Naive thymus-derived CD8-positive, alpha-beta T cell (primary cell): ENCODE measurements around the gene APOL2. TPM values are rescaled to one million over a fixed set of nuclear protein-coding genes. Genes with fewer than 3 reads are reported as not detected.

Experiments used
- ATAC-seq, 2 donors: fragments of 150-1000 bp; cut with Tn5 transposase in 1 of 2; sonication (Bioruptor Pico), chemical (Tn5 transposase) in 1 of 2; 1 replicate in 1 of 2; 2 replicates in 1 of 2; pipeline ENCODE4 v1.10.0; 2021; ENCODE audit warnings: mild to moderate bottlenecking in 2 of 2, moderate library complexity in 2 of 2
- POLR2A ChIA-PET: fragments of 350-600 bp; sonication (Branson Sonifier 250); formaldehyde crosslinking; loops from one replicate; lab custom pipeline; 2021; ENCODE audit warnings: antibody characterized with exemption; lab: Charles Lee
- DNase-seq, 10 donors: peaks; one replicate each; pipeline versions ENCODE4 v3.0.0 to v3.0.0-alpha.2; 2020 to 2022
- H3K27ac Mint-ChIP-seq, 10 donors: one replicate each; pipeline ENCODE4 v1.8.0; 2020 to 2022; ENCODE audit warnings: mild to moderate bottlenecking in 10 of 10, mixed read lengths in 10 of 10, moderate library complexity in 4 of 10, inconsistent platforms in 1 of 10
- H3K27me3 Mint-ChIP-seq, 5 donors: one replicate each; pipeline ENCODE4 v1.8.0; 2021 to 2022; ENCODE audit warnings: mixed read lengths in 5 of 5
- H3K36me3 Mint-ChIP-seq, 3 donors: one replicate each; pipeline ENCODE4 v1.8.0; 2020 to 2022; ENCODE audit warnings: mixed read lengths in 3 of 3, mild to moderate bottlenecking in 2 of 3, inconsistent platforms in 1 of 3
- H3K4me1 Mint-ChIP-seq, 4 donors: one replicate each; pipeline ENCODE4 v1.8.0; 2021 to 2022; ENCODE audit warnings: mixed read lengths in 4 of 4
- H3K4me3 Mint-ChIP-seq, 10 donors: one replicate each; pipeline ENCODE4 v1.8.0; 2020 to 2022; ENCODE audit warnings: mild to moderate bottlenecking in 10 of 10, mixed read lengths in 10 of 10, moderate library complexity in 6 of 10, inconsistent platforms in 1 of 10
- H3K9me3 Mint-ChIP-seq, 9 donors: one replicate each; pipeline ENCODE4 v1.8.0; 2020 to 2022; ENCODE audit warnings: mixed read lengths in 9 of 9, mild to moderate bottlenecking in 3 of 9, inconsistent platforms in 1 of 9, moderate library complexity in 1 of 9
- polyA plus RNA-seq, 3 donors: library from polyadenylated mRNA; unstranded; fragments of 300-500 nt; fragmentation: Illumina TruSeq; gene quantifications; one replicate each; pipeline ENCODE4 v1.2.3, GENCODE V29; 2021
- total RNA-seq, 8 experiments: library from RNA in 2 of 8; stranded (reverse) in 2 of 8; gene quantifications; one replicate each; pipeline ENCODE4 v1.2.3 and lab custom pipeline; 2021 to 2026

The APOL2 gene
- total and polyA plus RNA-seq, 5 experiments from 2014 or later, result 11.7 to 64.1 (median 16.4) TPM

GRCh38 chr22:36226189-36226588, 13.1 kb downstream of the APOL2 start:
- Mint-ChIP-seq H3K27me3 (peaks cover 0 to 2% (median 0%) of the 10 kb centered on the region in 5 donors), H3K9me3 (no peaks in the 10 kb centered on the region), H3K4me1 (peaks cover 3 to 11% (median 5%) of the 10 kb centered on the region in 4 donors), H3K36me3 (peaks cover 0 to 36% (median 19%) of the 10 kb centered on the region in 3 donors), H3K4me3 (no peak overlapping the region), H3K27ac (peak overlapping the region in 2 of 10 donors; percentile 23 to 39)
- no peak for ATAC-seq
- no peak for DNase-seq
- POLR2A ChIA-PET, result no interaction called here

GRCh38 chr22:36225333-36225922, 13.9 kb downstream of the APOL2 start:
- peaks cover 0 to 29% (median 13%) of the 10 kb centered on the region in 3 donors for H3K36me3 Mint-ChIP-seq
- H3K27ac Mint-ChIP-seq, result peak overlapping the region in 2 of 10 donors; percentile 39 to 65
- no peak for DNase-seq
- no peak for ATAC-seq
- no peaks in the 10 kb centered on the region for H3K9me3 Mint-ChIP-seq
- no peak overlapping the region for H3K4me3 Mint-ChIP-seq
- peaks cover 0 to 2% (median 0%) of the 10 kb centered on the region in 5 donors for H3K27me3 Mint-ChIP-seq
- POLR2A ChIA-PET, result interaction anchor here (1.0 kb wide), 1 partner anchor 10 kb away, joined by 3 read pairs; no protein-coding TSS in a partner anchor
- H3K4me1 Mint-ChIP-seq, result peaks cover 3 to 11% (median 5%) of the 10 kb centered on the region in 4 donors

GRCh38 chr22:36224245-36224644, 15.1 kb downstream of the APOL2 start:
- peak overlapping the region in 1 of 10 donors; percentile 30 for H3K27ac Mint-ChIP-seq
- POLR2A ChIA-PET, result interaction anchor here (1.0 kb wide), 1 partner anchor 9 kb away, joined by 3 read pairs; no protein-coding TSS in a partner anchor
- DNase-seq (no peak), ATAC-seq (no peak)
- H3K4me3 Mint-ChIP-seq, result no peak overlapping the region
- no peaks in the 10 kb centered on the region for H3K9me3 Mint-ChIP-seq
- peaks cover 0 to 2% (median 0%) of the 10 kb centered on the region in 5 donors for H3K27me3 Mint-ChIP-seq
- peaks cover 0 to 20% (median 11%) of the 10 kb centered on the region in 3 donors for H3K36me3 Mint-ChIP-seq
- peaks cover 4 to 11% (median 5%) of the 10 kb centered on the region in 4 donors for H3K4me1 Mint-ChIP-seq

GRCh38 chr22:36223504-36223903, 15.8 kb downstream of the APOL2 start:
- POLR2A ChIA-PET, result no interaction called here
- ATAC-seq, result no peak
- H3K9me3 Mint-ChIP-seq, result no peaks in the 10 kb centered on the region
- H3K4me3 Mint-ChIP-seq, result no peak overlapping the region
- peak overlapping the region in 1 of 10 donors; percentile 53 for H3K27ac Mint-ChIP-seq
- H3K4me1 Mint-ChIP-seq, result peaks cover 4 to 11% (median 6%) of the 10 kb centered on the region in 4 donors
- no peak for DNase-seq
- H3K27me3 Mint-ChIP-seq, result peaks cover 0 to 2% (median 0%) of the 10 kb centered on the region in 5 donors
- peaks cover 0 to 12% (median 11%) of the 10 kb centered on the region in 3 donors for H3K36me3 Mint-ChIP-seq

GRCh38 chr22:36222887-36223450, 16.4 kb downstream of the APOL2 start:
- peak overlapping the region in 1 of 10 donors; percentile 46 for H3K4me3 Mint-ChIP-seq
- POLR2A ChIA-PET, result no interaction called here
- ATAC-seq (no peak), DNase-seq (no peak)
- peaks cover 4 to 11% (median 7%) of the 10 kb centered on the region in 4 donors for H3K4me1 Mint-ChIP-seq
- peaks cover 0 to 8% (median 8%) of the 10 kb centered on the region in 3 donors for H3K36me3 Mint-ChIP-seq
- no peaks in the 10 kb centered on the region for H3K9me3 Mint-ChIP-seq
- H3K27me3 Mint-ChIP-seq, result peaks cover 0 to 2% (median 2%) of the 10 kb centered on the region in 5 donors
- H3K27ac Mint-ChIP-seq, result peak overlapping the region in 2 of 10 donors; percentile 53

- H3K27ac Mint-ChIP-seq, result peak overlapping the region in 4 of 10 donors; percentile 36 to 84 (median 70)
- POLR2A ChIA-PET, result no interaction called here
- H3K4me1 Mint-ChIP-seq, result peaks cover 4 to 11% (median 7%) of the 10 kb centered on the region in 4 donors
- H3K4me3 Mint-ChIP-seq, result peak overlapping the region in 8 of 10 donors; percentile 49 to 75 (median 65)
- no peaks in the 10 kb centered on the region for H3K9me3 Mint-ChIP-seq
- peaks cover 0 to 3% (median 2%) of the 10 kb centered on the region in 5 donors for H3K27me3 Mint-ChIP-seq
- ATAC-seq (peak; percentile 93 to 95), DNase-seq (peak in 8 of 10 donors; percentile 28 to 50 (median 36))
- H3K36me3 Mint-ChIP-seq, result no peaks in the 10 kb centered on the region
Measured at GRCh38 chr22:36221799-36222751, 17.3 kb downstream of the APOL2 start.

- H3K27ac Mint-ChIP-seq, result no peak overlapping the region
- no peaks in the 10 kb centered on the region for H3K9me3 Mint-ChIP-seq
- H3K36me3 Mint-ChIP-seq, result no peaks in the 10 kb centered on the region
- peaks cover 4 to 11% (median 7%) of the 10 kb centered on the region in 4 donors for H3K4me1 Mint-ChIP-seq
- POLR2A ChIA-PET, result no interaction called here
- no peak overlapping the region for H3K4me3 Mint-ChIP-seq
- no peak for ATAC-seq
- DNase-seq, result no peak
- H3K27me3 Mint-ChIP-seq, result peaks cover 0 to 5% (median 3%) of the 10 kb centered on the region in 5 donors
Measured at GRCh38 chr22:36220451-36220921, 18.8 kb downstream of the APOL2 start.

- no peak overlapping the region for H3K27ac Mint-ChIP-seq
Measured at GRCh38 chr22:36218648-36219193, 20.6 kb downstream of the APOL2 start.

GRCh38 chr22:36215981-36216380, 23.3 kb downstream of the APOL2 start:
- H3K4me3 Mint-ChIP-seq, result no peak overlapping the region
- POLR2A ChIA-PET, result interaction anchor here (1.0 kb wide), 1 partner anchor 9 kb away, joined by 3 read pairs; no protein-coding TSS in a partner anchor
- H3K36me3 Mint-ChIP-seq, result no peaks in the 10 kb centered on the region
- DNase-seq (no peak), ATAC-seq (no peak)
- peak overlapping the region in 2 of 10 donors; percentile 9 to 34 for H3K27ac Mint-ChIP-seq
- peaks cover 0 to 2% (median 0%) of the 10 kb centered on the region in 9 donors for H3K9me3 Mint-ChIP-seq
- H3K27me3 Mint-ChIP-seq, result peaks cover 0 to 21% (median 3%) of the 10 kb centered on the region in 5 donors
- H3K4me1 Mint-ChIP-seq, result peaks cover 7 to 20% (median 8%) of the 10 kb centered on the region in 4 donors

More at GRCh38 chr22:36218648-36219193, 20.6 kb downstream of the APOL2 start:
- no peaks in the 10 kb centered on the region for H3K36me3 Mint-ChIP-seq
- DNase-seq (no peak), ATAC-seq (no peak)
- peaks cover 4 to 11% (median 7%) of the 10 kb centered on the region in 4 donors for H3K4me1 Mint-ChIP-seq
- H3K27me3 Mint-ChIP-seq, result peaks cover 0 to 13% (median 3%) of the 10 kb centered on the region in 5 donors
- POLR2A ChIA-PET, result interaction anchor here (0.7 kb wide), 1 partner anchor 565 kb away, joined by 3 read pairs; no protein-coding TSS in a partner anchor
- H3K9me3 Mint-ChIP-seq, result no peaks in the 10 kb centered on the region
- no peak overlapping the region for H3K4me3 Mint-ChIP-seq

- H3K27me3 Mint-ChIP-seq, result peaks cover 2 to 19% (median 8%) of the 10 kb centered on the region in 5 donors
- POLR2A ChIA-PET, result no interaction called here
- peaks cover 0 to 13% (median 0%) of the 10 kb centered on the region in 9 donors for H3K9me3 Mint-ChIP-seq
- DNase-seq (no peak), ATAC-seq (no peak)
- H3K27ac Mint-ChIP-seq, result peak overlapping the region in 1 of 10 donors; percentile 20
- peaks cover 0 to 4% (median 3%) of the 10 kb centered on the region in 3 donors for H3K36me3 Mint-ChIP-seq
- H3K4me3 Mint-ChIP-seq, result no peak overlapping the region
- H3K4me1 Mint-ChIP-seq, result peaks cover 8 to 33% (median 15%) of the 10 kb centered on the region in 4 donors
Measured at GRCh38 chr22:36213586-36213985, 25.7 kb downstream of the APOL2 start.

- ATAC-seq (no peak), DNase-seq (no peak)
- peak overlapping the region in 1 of 10 donors; percentile 20 for H3K27ac Mint-ChIP-seq
- H3K9me3 Mint-ChIP-seq, result peaks cover 0 to 13% (median 0%) of the 10 kb centered on the region in 9 donors
- POLR2A ChIA-PET, result no interaction called here
- no peak overlapping the region for H3K4me3 Mint-ChIP-seq
- H3K36me3 Mint-ChIP-seq, result peaks cover 0 to 4% (median 3%) of the 10 kb centered on the region in 3 donors
- H3K27me3 Mint-ChIP-seq, result peaks cover 2 to 18% (median 8%) of the 10 kb centered on the region in 5 donors
- H3K4me1 Mint-ChIP-seq, result peaks cover 8 to 32% (median 15%) of the 10 kb centered on the region in 4 donors
Measured at GRCh38 chr22:36212901-36213300, 26.4 kb downstream of the APOL2 start.
